Measurements from ENCODE around the gene TSPAN32. TPM values are rescaled to one million over a fixed set of nuclear protein-coding genes. Genes with fewer than 3 reads are reported as not detected.
"Not testable (repeated sequence)": the region's sequence is repeated elsewhere in the genome, so short reads cannot be mapped to it uniquely, and the experiment has no call there.

The TSPAN32 gene
- total RNA-seq, 1 donor from 2014 or later, result 1.9 TPM

GRCh38 chr11:2331404-2331803 lies 29.6 kb downstream of the TSPAN32 start:
- no peaks in the 10 kb centered on the region for H3K9me3 ChIP-seq
- H3K27ac ChIP-seq, result no peak overlapping the region
- H3K4me3 ChIP-seq, result no peak overlapping the region
- no peaks in the 10 kb centered on the region for H3K4me1 ChIP-seq
- DNase-seq (ENCODE audit: low spot score in 2 of 2), result no peak
- no peaks in the 10 kb centered on the region for H3K27me3 ChIP-seq
- no peaks in the 10 kb centered on the region for H3K36me3 ChIP-seq
- intact Hi-C loops (cut with DNase I), result no loop called here
- TF ChIP-seq CTCF (IDR thresholded peaks at IDR 0.05), result no peak

- H3K9me3 ChIP-seq; H3K4me1 ChIP-seq; H3K4me3 ChIP-seq; H3K27me3 ChIP-seq; H3K27ac ChIP-seq; intact Hi-C loops (cut with DNase I); H3K36me3 ChIP-seq; DNase-seq (ENCODE audit: low spot score in 2 of 2): not testable (repeated sequence)
Observed at GRCh38 chr11:2332569-2332968, 30.8 kb downstream of the TSPAN32 start.

- intact Hi-C loops (cut with DNase I); H3K9me3 ChIP-seq; H3K4me3 ChIP-seq; H3K36me3 ChIP-seq; H3K27me3 ChIP-seq; H3K27ac ChIP-seq; H3K4me1 ChIP-seq: not testable (repeated sequence)
- DNase-seq (ENCODE audit: low spot score in 2 of 2), result peak in 1 of 2 donors; percentile 12
Observed at GRCh38 chr11:2333486-2334205, 31.8 kb downstream of the TSPAN32 start.

- H3K36me3 ChIP-seq; intact Hi-C loops (cut with DNase I); H3K27me3 ChIP-seq; H3K27ac ChIP-seq; H3K4me3 ChIP-seq; DNase-seq (ENCODE audit: low spot score in 2 of 2); H3K4me1 ChIP-seq; H3K9me3 ChIP-seq: not testable (repeated sequence)
Observed at GRCh38 chr11:2335286-2335685, 33.5 kb downstream of the TSPAN32 start.

- H3K9me3 ChIP-seq; intact Hi-C loops (cut with DNase I); H3K27ac ChIP-seq; H3K27me3 ChIP-seq; H3K4me3 ChIP-seq; H3K4me1 ChIP-seq; H3K36me3 ChIP-seq: not testable (repeated sequence)
- DNase-seq (ENCODE audit: low spot score in 2 of 2), result peak in 1 of 2 donors; percentile 27
Observed at GRCh38 chr11:2338760-2339159, 36.9 kb downstream of the TSPAN32 start.

GRCh38 chr11:2342557-2342956 lies 40.7 kb downstream of the TSPAN32 start:
- H3K4me1 ChIP-seq, result no peaks in the 10 kb centered on the region
- DNase-seq (ENCODE audit: low spot score in 2 of 2), result no peak
- H3K4me3 ChIP-seq, result no peak overlapping the region
- no peak overlapping the region for H3K27ac ChIP-seq
- H3K27me3 ChIP-seq, result no peaks in the 10 kb centered on the region
- H3K36me3 ChIP-seq, result no peaks in the 10 kb centered on the region
- intact Hi-C loops (cut with DNase I), result no loop called here
- H3K9me3 ChIP-seq, result no peaks in the 10 kb centered on the region
- TF ChIP-seq CTCF (IDR thresholded peaks at IDR 0.05), result no peak

- Histone ChIP-seq H3K9me3 (no peaks in the 10 kb centered on the region), H3K4me3 (no peak overlapping the region), H3K4me1 (no peaks in the 10 kb centered on the region), H3K36me3 (no peaks in the 10 kb centered on the region), H3K27ac (no peak overlapping the region), H3K27me3 (no peaks in the 10 kb centered on the region)
- DNase-seq (ENCODE audit: low spot score in 2 of 2), result no peak
- intact Hi-C loops (cut with DNase I), result no loop called here
- no peak for TF ChIP-seq CTCF (IDR thresholded peaks at IDR 0.05)
Observed at GRCh38 chr11:2342981-2343380, 41.2 kb downstream of the TSPAN32 start.

GRCh38 chr11:2343502-2343901 lies 41.7 kb downstream of the TSPAN32 start:
- Histone ChIP-seq H3K4me3 (no peak overlapping the region), H3K27ac (no peak overlapping the region), H3K4me1 (no peaks in the 10 kb centered on the region), H3K36me3 (no peaks in the 10 kb centered on the region), H3K27me3 (no peaks in the 10 kb centered on the region), H3K9me3 (no peaks in the 10 kb centered on the region)
- no peak for TF ChIP-seq CTCF (IDR thresholded peaks at IDR 0.05)
- intact Hi-C loops (cut with DNase I), result no loop called here
- DNase-seq (ENCODE audit: low spot score in 2 of 2), result no peak

Measured in ascending aorta (tissue), 2 donors.